HG02973 (cell line): Measurements from ENCODE around the gene GNPNAT1.

Experiments used
- ATAC-seq: cut with Tn5 transposase; IDR thresholded peaks from one replicate; pipeline ENCODE4 v1.9.1; 2021; ENCODE audit warnings: moderate library complexity; ENCODE audit not compliant: unreplicated experiment

The GNPNAT1 gene

GRCh38 chr14:52791223-52792096 lies at the start of gene GNPNAT1:
GNPNAT1 (minus strand) TSS chr14:52791607; CDS start chr14:52784650, 6,957 bp downstream.
- ATAC-seq: peak; percentile 87

DNA sequence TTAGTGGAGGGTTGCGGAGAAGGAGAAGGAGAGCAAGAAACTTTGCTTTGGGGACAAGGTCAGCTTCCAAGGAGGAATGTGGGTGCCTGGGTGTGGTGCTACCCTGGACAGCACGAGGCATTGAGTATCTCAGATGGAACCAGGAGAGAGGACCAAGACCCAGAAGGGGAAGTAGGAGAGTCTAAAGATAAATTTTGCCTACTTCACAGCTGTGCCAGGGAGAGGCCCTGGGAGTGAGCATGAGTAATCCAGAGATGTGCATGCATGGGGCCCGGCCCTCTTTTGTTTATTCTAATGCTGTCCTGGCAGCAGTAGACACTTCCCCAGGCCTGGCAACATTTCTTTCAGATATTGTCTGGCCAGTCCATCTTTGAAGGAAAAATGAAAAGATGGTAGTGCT lies 49.5 kb upstream of the GNPNAT1 start:
- ATAC-seq: no peak

DNA sequence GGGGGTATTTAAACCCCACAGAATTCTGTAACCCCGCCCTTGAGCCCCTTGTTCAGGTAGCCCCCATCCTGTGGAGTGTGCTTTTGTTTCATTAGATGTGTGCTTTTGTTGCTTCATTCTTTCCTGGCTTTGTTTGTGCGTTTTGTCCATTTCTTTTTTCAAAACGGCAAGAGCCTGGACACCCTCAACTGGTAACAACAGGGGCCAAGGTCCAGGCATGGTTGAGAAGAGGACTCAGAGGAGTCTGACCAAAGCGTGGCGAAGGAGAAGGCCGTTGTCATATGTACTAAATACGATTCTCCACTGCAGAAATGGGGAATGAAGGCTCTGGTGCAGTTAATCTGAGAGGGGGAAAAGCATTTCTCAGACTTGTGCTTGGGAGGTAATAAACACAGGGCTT lies 46.0 kb upstream of the GNPNAT1 start:
- ATAC-seq: no peak

GRCh38 chr14:52836063-52836462 lies 44.7 kb upstream of the GNPNAT1 start:
- ATAC-seq: no peak

- no peak for ATAC-seq
Measured at GRCh38 chr14:52835122-52835903, 43.9 kb upstream of the GNPNAT1 start.

- ATAC-seq: no peak
Measured at GRCh38 chr14:52834440-52834842, 43.0 kb upstream of the GNPNAT1 start.

DNA sequence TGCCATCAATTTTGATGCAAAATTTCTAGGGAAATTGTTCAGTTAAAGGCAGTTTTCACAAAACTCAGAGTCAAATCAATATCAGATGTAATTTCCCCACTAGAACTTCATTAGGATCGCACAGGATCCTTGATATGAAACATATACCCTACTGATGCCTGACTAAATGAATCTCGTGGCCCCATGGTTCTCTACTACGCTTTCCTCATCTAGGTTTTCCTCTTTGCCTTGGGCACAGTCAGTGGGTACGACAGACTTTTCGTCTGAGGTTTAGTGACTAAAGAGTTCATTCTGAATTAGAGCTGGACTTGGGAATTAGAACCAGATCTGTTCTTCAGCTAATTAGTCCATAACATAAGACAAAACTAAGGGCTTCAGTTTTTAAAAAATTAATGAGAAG lies 42.5 kb upstream of the GNPNAT1 start:
- no peak for ATAC-seq

- ATAC-seq: no peak
Measured at GRCh38 chr14:52829527-52830185, 38.2 kb upstream of the GNPNAT1 start.

GRCh38 chr14:52827426-52827825 lies 36.0 kb upstream of the GNPNAT1 start:
- ATAC-seq: no peak

GRCh38 chr14:52825085-52825484 lies 33.7 kb upstream of the GNPNAT1 start:
- no peak for ATAC-seq

- no peak for ATAC-seq
Measured at GRCh38 chr14:52824462-52824861, 33.1 kb upstream of the GNPNAT1 start.

GRCh38 chr14:52821805-52822250 lies 30.4 kb upstream of the GNPNAT1 start:
- no peak for ATAC-seq

GRCh38 chr14:52808101-52808500 lies 16.7 kb upstream of the GNPNAT1 start:
- ATAC-seq: no peak

DNA sequence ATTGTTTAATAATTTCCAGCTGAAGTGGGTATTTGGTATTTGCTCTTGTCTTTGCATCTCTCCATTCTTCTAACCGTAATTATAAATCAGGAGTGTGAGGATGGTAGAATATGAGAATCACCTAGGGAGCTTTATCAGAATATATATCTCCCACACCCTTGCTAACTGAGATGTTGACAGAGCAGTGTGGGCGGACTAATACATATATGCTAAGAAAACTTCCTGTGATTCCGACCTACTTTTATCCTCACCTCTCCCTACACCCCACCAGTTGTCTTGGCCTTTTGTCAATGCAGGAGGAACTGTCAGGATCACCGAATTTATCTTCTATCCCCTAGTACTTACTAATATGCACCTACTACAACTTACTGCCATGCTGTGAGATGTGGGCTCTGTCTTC lies 14.7 kb upstream of the GNPNAT1 start:
- no peak for ATAC-seq

DNA sequence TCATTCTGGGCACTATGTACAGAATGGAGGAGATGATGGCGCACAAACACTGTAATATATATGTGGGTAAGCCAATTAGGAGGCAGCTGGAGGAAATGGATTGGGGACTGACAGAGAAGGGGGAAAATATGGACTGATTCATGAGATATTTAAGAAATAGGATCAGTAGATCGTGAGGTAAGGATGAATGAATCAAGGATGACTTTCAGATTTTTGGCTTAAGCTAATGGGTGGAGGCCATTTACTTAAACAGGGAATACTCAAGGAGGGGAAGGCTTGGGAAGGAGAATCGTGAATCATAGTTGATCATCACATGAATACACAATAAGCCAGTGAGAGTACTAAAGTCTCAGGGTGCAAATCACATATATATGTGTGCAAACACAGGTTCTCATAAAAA lies 11.2 kb upstream of the GNPNAT1 start:
- ATAC-seq: no peak

GRCh38 chr14:52801014-52801712 lies 9.8 kb upstream of the GNPNAT1 start:
- ATAC-seq: no peak

DNA sequence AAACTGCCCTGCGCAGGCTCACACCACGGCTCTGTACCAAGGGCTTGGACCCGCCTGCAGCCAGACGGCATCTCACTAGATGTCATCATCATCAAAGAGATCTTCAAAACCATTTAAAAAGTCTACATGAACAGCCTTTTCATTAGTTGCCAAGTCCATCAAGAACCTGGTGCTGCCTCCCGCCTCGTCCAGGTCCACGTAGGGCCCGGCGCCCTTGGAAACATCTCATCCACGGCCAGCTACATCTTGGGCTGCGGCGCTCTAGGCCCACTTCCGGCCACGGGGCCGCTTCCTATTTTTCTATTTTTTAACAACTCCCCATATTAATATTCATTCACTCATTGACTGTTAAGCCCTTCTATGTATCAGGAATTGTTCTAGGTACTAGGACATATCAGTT lies 7.4 kb upstream of the GNPNAT1 start:
- no peak for ATAC-seq

GRCh38 chr14:52797653-52798052 lies 6.2 kb upstream of the GNPNAT1 start:
- ATAC-seq: no peak

- no peak for ATAC-seq
Measured at GRCh38 chr14:52793061-52793460, 1.7 kb upstream of the GNPNAT1 start.

GRCh38 chr14:52792097-52792415 lies 649 bp upstream of the GNPNAT1 start:
- ATAC-seq: no peak

- peak; percentile 22 for ATAC-seq
Measured at GRCh38 chr14:52790756-52791222, 618 bp downstream of the GNPNAT1 start.
